Ascending aorta (tissue), 2 donors: ENCODE results near the gene KRTAP1-4. TPM values are rescaled to one million over a fixed set of nuclear protein-coding genes. Genes with fewer than 3 reads are reported as not detected.

Source experiments
- DNase-seq, 2 donors: peaks; one replicate each; pipeline ENCODE4 v3.0.0-alpha.2; 2019; ENCODE audit warnings: low spot score in 2 of 2
- H3K27ac ChIP-seq, 2 donors: fragments of 200-600 bp; sonication (generic); one replicate each; pipeline ENCODE4 v1.5.1; 2016 to 2017; ENCODE audit warnings: mild to moderate bottlenecking in 1 of 2
- H3K27me3 ChIP-seq: fragments of 200-600 bp; sonication (generic); one replicate; pipeline ENCODE4 v1.5.1; 2017
- H3K36me3 ChIP-seq, 2 donors: fragments of 200-600 bp; sonication (generic); one replicate each; pipeline ENCODE4 v1.5.1; 2016
- H3K4me1 ChIP-seq, 2 donors: fragments of 200-600 bp; sonication (generic); one replicate each; pipeline ENCODE4 v1.5.1; 2016 to 2017; ENCODE audit warnings: mild to moderate bottlenecking in 1 of 2
- H3K4me3 ChIP-seq, 2 donors: fragments of 200-600 bp; sonication (generic); one replicate each; pipeline ENCODE4 v1.5.1; 2016 to 2017; ENCODE audit warnings: mild to moderate bottlenecking in 1 of 2
- H3K9me3 ChIP-seq, 2 donors: fragments of 200-600 bp; sonication (generic); one replicate each; pipeline ENCODE4 v1.5.1; 2016
- CTCF ChIP-seq, 3 experiments: fragments of 200-600 bp in 2 of 3; fragments of 450-650 bp in 1 of 3; sonication (generic) in 2 of 3; IDR thresholded peaks; one replicate each; pipeline ENCODE4 v1.5.1; 2016 to 2019; ENCODE audit warnings: antibody characterized with exemption in 3 of 3, mild to moderate bottlenecking in 1 of 3, moderate library complexity in 1 of 3
- intact Hi-C: fragments of 100-400 bp; cut with DNase I; formaldehyde crosslinking; loops from one replicate; pipeline ENCODE4 v1.15.1; 2023
- total RNA-seq: library from RNA; depleted of rRNA; stranded (reverse); fragments of >200 nt; gene quantifications from one replicate; pipeline ENCODE4 v1.1.0, GENCODE V29; 2016

KRTAP1-4 gene
- total RNA-seq, 1 donor from 2014 or later: not detected

- intact Hi-C loops: no loop called here
- Histone ChIP-seq H3K4me1 (no peaks in the 10 kb centered on the region), H3K4me3 (no peak within 1 kb of the TSS), H3K27me3 (no peaks in the 10 kb centered on the region), H3K9me3 (no peaks in the 10 kb centered on the region), H3K27ac (no peak within 1 kb of the TSS), H3K36me3 (no peaks in the 10 kb centered on the region)
- no peak for DNase-seq
- no peak for TF ChIP-seq CTCF (IDR thresholded peaks at IDR 0.05)
These were observed 45.8 kb downstream of the KRTAP1-4 start, which contains the start of gene KRT40 for GRCh38 chr17:40984226-40984625. KRT40 (minus strand) TSS chr17:40984326; CDS start chr17:40984273, 53 bp downstream.

GRCh38 chr17:40981115-40981514, 48.9 kb downstream of the KRTAP1-4 start:
- no peak for DNase-seq
- Histone ChIP-seq H3K9me3 (no peaks in the 10 kb centered on the region), H3K27me3 (no peaks in the 10 kb centered on the region), H3K4me3 (no peak overlapping the region), H3K4me1 (no peaks in the 10 kb centered on the region), H3K36me3 (no peaks in the 10 kb centered on the region), H3K27ac (no peak overlapping the region)
- no peak for TF ChIP-seq CTCF (IDR thresholded peaks at IDR 0.05)
- intact Hi-C loops: no loop called here

- no peaks in the 10 kb centered on the region for H3K36me3 ChIP-seq
- H3K4me3 ChIP-seq: no peak overlapping the region
- H3K4me1 ChIP-seq: no peaks in the 10 kb centered on the region
- TF ChIP-seq CTCF (IDR thresholded peaks at IDR 0.05): no peak
- H3K27ac ChIP-seq: no peak overlapping the region
- intact Hi-C loops: no loop called here
- no peaks in the 10 kb centered on the region for H3K27me3 ChIP-seq
- DNase-seq: no peak
- H3K9me3 ChIP-seq: no peaks in the 10 kb centered on the region
These were observed 49.4 kb downstream of the KRTAP1-4 start for GRCh38 chr17:40980596-40980995.

GRCh38 chr17:40980117-40980516, 49.9 kb downstream of the KRTAP1-4 start:
- DNase-seq: no peak
- no peak for TF ChIP-seq CTCF (IDR thresholded peaks at IDR 0.05)
- intact Hi-C loops: no loop called here
- H3K36me3 ChIP-seq: no peaks in the 10 kb centered on the region
- no peaks in the 10 kb centered on the region for H3K9me3 ChIP-seq
- H3K4me1 ChIP-seq: no peaks in the 10 kb centered on the region
- H3K27me3 ChIP-seq: no peaks in the 10 kb centered on the region
- H3K4me3 ChIP-seq: no peak overlapping the region
- no peak overlapping the region for H3K27ac ChIP-seq

Other genes starting within 250 kb of the KRTAP1-4 start
- not detected for gene KRT27, start 247.6 kb downstream of the KRTAP1-4 start, total RNA-seq
- not detected for gene KRT28, start 230.2 kb downstream of the KRTAP1-4 start, total RNA-seq
- gene KRT10, start 207.6 kb downstream of the KRTAP1-4 start, total RNA-seq: 0.85 TPM
- gene KRT12, start 163.0 kb downstream of the KRTAP1-4 start, total RNA-seq: not detected
- not detected for gene KRT20, start 145.0 kb downstream of the KRTAP1-4 start, total RNA-seq
- not detected for gene KRT23, start 92.5 kb downstream of the KRTAP1-4 start, total RNA-seq
- gene KRT39, start 63.2 kb downstream of the KRTAP1-4 start, total RNA-seq: not detected
- not detected for gene KRT40, start 45.9 kb downstream of the KRTAP1-4 start, total RNA-seq
- gene KRTAP3-3, start 36.0 kb downstream of the KRTAP1-4 start, total RNA-seq: not detected
- gene KRTAP3-2, start 30.3 kb downstream of the KRTAP1-4 start, total RNA-seq: not detected
- gene KRTAP3-1, start 21.1 kb downstream of the KRTAP1-4 start, total RNA-seq: not detected
- not detected for gene KRTAP1-5, start 3.0 kb downstream of the KRTAP1-4 start, total RNA-seq
- not detected for gene KRTAP1-3, start 4.7 kb upstream of the KRTAP1-4 start, total RNA-seq
- not detected for gene KRTAP1-1, start 11.3 kb upstream of the KRTAP1-4 start, total RNA-seq
- not detected for gene KRTAP2-1, start 17.1 kb upstream of the KRTAP1-4 start, total RNA-seq
- not detected for gene KRTAP2-2, start 25.0 kb upstream of the KRTAP1-4 start, total RNA-seq
- not detected for gene KRTAP2-3, start 29.9 kb upstream of the KRTAP1-4 start, total RNA-seq
- gene KRTAP2-4, start 35.7 kb upstream of the KRTAP1-4 start, total RNA-seq: not detected
- not detected for gene KRTAP4-7, start 54.0 kb upstream of the KRTAP1-4 start, total RNA-seq
- gene KRTAP4-8, start 67.9 kb upstream of the KRTAP1-4 start, total RNA-seq: not detected
- not detected for gene KRTAP4-16, start 72.0 kb upstream of the KRTAP1-4 start, total RNA-seq
- gene KRTAP4-9, start 75.2 kb upstream of the KRTAP1-4 start, total RNA-seq: not detected
- gene KRTAP4-11, start 88.2 kb upstream of the KRTAP1-4 start, total RNA-seq: not detected
- not detected for gene KRTAP4-12, start 94.0 kb upstream of the KRTAP1-4 start, total RNA-seq
- not detected for gene KRTAP4-6, start 110.3 kb upstream of the KRTAP1-4 start, total RNA-seq
- gene KRTAP4-5, start 119.6 kb upstream of the KRTAP1-4 start, total RNA-seq: not detected
- gene KRTAP4-4, start 130.6 kb upstream of the KRTAP1-4 start, total RNA-seq: not detected
- not detected for gene KRTAP4-3, start 138.0 kb upstream of the KRTAP1-4 start, total RNA-seq
- gene KRTAP4-2, start 148.0 kb upstream of the KRTAP1-4 start, total RNA-seq: not detected
- not detected for gene KRTAP4-1, start 154.7 kb upstream of the KRTAP1-4 start, total RNA-seq
- not detected for gene KRTAP9-1, start 159.7 kb upstream of the KRTAP1-4 start, total RNA-seq
- gene KRTAP9-2, start 196.5 kb upstream of the KRTAP1-4 start, total RNA-seq: not detected
- not detected for gene KRTAP9-3, start 202.3 kb upstream of the KRTAP1-4 start, total RNA-seq
- gene KRTAP9-8, start 207.8 kb upstream of the KRTAP1-4 start, total RNA-seq: not detected
- gene KRTAP9-4, start 219.5 kb upstream of the KRTAP1-4 start, total RNA-seq: not detected
- not detected for gene KRTAP9-9, start 225.2 kb upstream of the KRTAP1-4 start, total RNA-seq
- not detected for gene KRTAP9-6, start 235.2 kb upstream of the KRTAP1-4 start, total RNA-seq
- gene KRTAP9-7, start 245.5 kb upstream of the KRTAP1-4 start, total RNA-seq: not detected